Type B pancreatic cell (in vitro differentiated cells): Measurements from ENCODE around the gene CPD. TPM values are rescaled to one million over a fixed set of nuclear protein-coding genes. Genes with fewer than 3 reads are reported as not detected.

ENCODE experiments used
- DNase-seq: peaks from one replicate; pipeline ENCODE4 v3.0.0; 2021; ENCODE audit warnings: mixed read lengths; ENCODE audit not compliant: unreplicated experiment; ENCODE audit errors: extremely low spot score
- H3K27ac Mint-ChIP-seq: 2 replicates; pipeline ENCODE4 v1.8.0; 2021; ENCODE audit warnings: mild to moderate bottlenecking, mixed read lengths
- H3K27me3 Mint-ChIP-seq: 2 replicates; pipeline ENCODE4 v1.8.0; 2021; ENCODE audit warnings: mixed read lengths
- H3K36me3 Mint-ChIP-seq: 2 replicates; pipeline ENCODE4 v1.8.0; 2021; ENCODE audit warnings: mixed read lengths
- H3K4me1 Mint-ChIP-seq: one replicate; pipeline ENCODE4 v1.8.0; 2021; ENCODE audit warnings: mixed read lengths; ENCODE audit not compliant: unreplicated experiment
- H3K4me3 Mint-ChIP-seq: 2 replicates; pipeline ENCODE4 v1.8.0; 2021; ENCODE audit warnings: mild to moderate bottlenecking, mixed read lengths
- H3K9me3 Mint-ChIP-seq: 2 replicates; pipeline ENCODE4 v1.8.0; 2021; ENCODE audit warnings: mixed read lengths
- CTCF ChIP-seq: fragments of 200-600 bp; sonication (generic); conservative IDR thresholded peaks from 2 replicates; pipeline ENCODE4 v1.5.0; 2021; ENCODE audit warnings: antibody characterized with exemption, mild to moderate bottlenecking
- total RNA-seq: library from RNA; stranded (reverse); gene quantifications from 2 replicates; pipeline ENCODE4 v1.2.1, GENCODE V29; 2021; ENCODE audit warnings: low replicate concordance

CPD gene
- total RNA-seq, 1 donor from 2014 or later: 71.2 TPM

GRCh38 chr17:30426292-30426691 lies 47.6 kb downstream of the CPD start:
- no peak for DNase-seq
- Mint-ChIP-seq H3K4me3 (no peak overlapping the region), H3K4me1 (no peaks in the 10 kb centered on the region), H3K27ac (no peak overlapping the region), H3K36me3 (peaks cover 29% of the 10 kb centered on the region), H3K27me3 (no peaks in the 10 kb centered on the region), H3K9me3 (no peaks in the 10 kb centered on the region)
- no peak for TF ChIP-seq CTCF

- Mint-ChIP-seq H3K4me3 (no peak overlapping the region), H3K27ac (no peak overlapping the region)
Observed at GRCh38 chr17:30427611-30428010, 48.9 kb downstream of the CPD start.

GRCh38 chr17:30429155-30429554 lies 50.4 kb downstream of the CPD start:
- no peaks in the 10 kb centered on the region for H3K4me1 Mint-ChIP-seq
- H3K4me3 Mint-ChIP-seq: no peak overlapping the region
- no peak overlapping the region for H3K27ac Mint-ChIP-seq
- no peak for DNase-seq
- H3K36me3 Mint-ChIP-seq: peaks cover 32% of the 10 kb centered on the region
- no peak for TF ChIP-seq CTCF
- no peaks in the 10 kb centered on the region for H3K9me3 Mint-ChIP-seq
- no peaks in the 10 kb centered on the region for H3K27me3 Mint-ChIP-seq

More at GRCh38 chr17:30427611-30428010, 48.9 kb downstream of the CPD start:
- Mint-ChIP-seq H3K36me3 (peaks cover 25% of the 10 kb centered on the region), H3K9me3 (no peaks in the 10 kb centered on the region), H3K27me3 (no peaks in the 10 kb centered on the region), H3K4me1 (no peaks in the 10 kb centered on the region)
- no peak for TF ChIP-seq CTCF
- DNase-seq: no peak

GRCh38 chr17:30433514-30433913 lies 54.8 kb downstream of the CPD start:
- no peak overlapping the region for H3K4me3 Mint-ChIP-seq

GRCh38 chr17:30436729-30437128 lies 58.0 kb downstream of the CPD start:
- DNase-seq: no peak

More at GRCh38 chr17:30433514-30433913, 54.8 kb downstream of the CPD start:
- H3K27me3 Mint-ChIP-seq: no peaks in the 10 kb centered on the region
- H3K9me3 Mint-ChIP-seq: no peaks in the 10 kb centered on the region
- H3K27ac Mint-ChIP-seq: no peak overlapping the region
- no peak for DNase-seq
- TF ChIP-seq CTCF: no peak
- no peaks in the 10 kb centered on the region for H3K4me1 Mint-ChIP-seq
- peaks cover 39% of the 10 kb centered on the region for H3K36me3 Mint-ChIP-seq

More at GRCh38 chr17:30436729-30437128, 58.0 kb downstream of the CPD start:
- H3K9me3 Mint-ChIP-seq: no peaks in the 10 kb centered on the region
- H3K4me1 Mint-ChIP-seq: no peaks in the 10 kb centered on the region
- H3K36me3 Mint-ChIP-seq: peaks cover 34% of the 10 kb centered on the region
- no peak overlapping the region for H3K4me3 Mint-ChIP-seq
- no peak overlapping the region for H3K27ac Mint-ChIP-seq
- H3K27me3 Mint-ChIP-seq: no peaks in the 10 kb centered on the region
- no peak for TF ChIP-seq CTCF
